AG04450 (cell line): Measurements from ENCODE around the gene OSBPL5. TPM values are rescaled to one million over a fixed set of nuclear protein-coding genes. Genes with fewer than 3 reads are reported as not detected.

Experiments used
- CTCF ChIA-PET: fragments of 300-600, 350-600 bp; formaldehyde crosslinking; extraction: SDS; loops from one replicate; lab custom pipeline; 2022; ENCODE audit warnings: antibody characterized with exemption, inconsistent platforms; lab: Charles Lee
- POLR2A ChIA-PET: fragments of 350-600 bp; formaldehyde crosslinking; extraction: SDS; loops from one replicate; lab custom pipeline; 2021; ENCODE audit warnings: antibody characterized with exemption, inconsistent platforms; lab: Yijun Ruan, JAX
- DNase-seq: peaks from one replicate; pipeline ENCODE4 v3.0.0-alpha.2; 2011; ENCODE audit warnings: low read depth, low spot score
- H3K27ac ChIP-seq: one replicate; pipeline ENCODE4 v1.5.1; 2012; ENCODE audit warnings: low read depth, low read length, control low read depth
- H3K27me3 ChIP-seq: one replicate; pipeline ENCODE4 v1.6.0; 2012; ENCODE audit warnings: low read length; ENCODE audit not compliant: control insufficient read depth, insufficient read depth
- H3K4me3 ChIP-seq: 2 replicates; pipeline ENCODE4 v1.5.1; 2011; ENCODE audit warnings: mild to moderate bottlenecking, low read depth, low read length, control low read depth
- H3K9me3 ChIP-seq: 2 replicates; pipeline ENCODE4 v1.5.1; 2012; ENCODE audit warnings: low read length; ENCODE audit not compliant: control insufficient read depth, insufficient read depth
- CTCF ChIP-seq: IDR thresholded peaks from 2 replicates; pipeline ENCODE4 v1.5.1; 2011; ENCODE audit warnings: low read depth, low read length, control low read depth, inconsistent platforms
- polyA plus RNA-seq: library from polyadenylated mRNA; depleted of rRNA; stranded (reverse); fragments of >200 nt; gene quantifications from 2 replicates; pipeline ENCODE4 v1.2.3, GENCODE V29; 2011

OSBPL5 gene
- polyA plus RNA-seq, 1 experiment = 7.4 TPM

- Histone ChIP-seq H3K27me3 (no peaks in the 10 kb centered on the region), H3K27ac (no peak overlapping the region), H3K4me3 (no peak overlapping the region), H3K9me3 (no peaks in the 10 kb centered on the region; the same call in 1 of the 2 replicates)
- DNase-seq = no peak
- TF ChIP-seq CTCF = no peak
- CTCF ChIA-PET = no interaction called here
- POLR2A ChIA-PET = no interaction called here
These were observed 59.9 kb downstream of the OSBPL5 start for GRCh38 chr11:3104961-3105790.

- ChIA-PET CTCF (no interaction called here), POLR2A (no interaction called here)
- no peak for TF ChIP-seq CTCF
- no peak overlapping the region for H3K4me3 ChIP-seq
- DNase-seq = no peak
- H3K27me3 ChIP-seq = no peaks in the 10 kb centered on the region
- H3K9me3 ChIP-seq = no peaks in the 10 kb centered on the region; the same call in 1 of the 2 replicates
- H3K27ac ChIP-seq = no peak overlapping the region
These were observed 60.9 kb downstream of the OSBPL5 start for GRCh38 chr11:3104051-3104714.

- Histone ChIP-seq H3K27me3 (no peaks in the 10 kb centered on the region), H3K27ac (no peak overlapping the region), H3K4me3 (no peak overlapping the region), H3K9me3 (no peaks in the 10 kb centered on the region; the same call in 1 of the 2 replicates)
- no peak for TF ChIP-seq CTCF
- POLR2A ChIA-PET = no interaction called here
- DNase-seq = no peak
- CTCF ChIA-PET = interaction anchor here (1.4 kb wide), 1 partner anchor 12 kb away, joined by 6 read pairs; no protein-coding TSS in a partner anchor
These were observed 62.0 kb downstream of the OSBPL5 start for GRCh38 chr11:3103076-3103475.

GRCh38 chr11:3102641-3102921 lies 62.5 kb downstream of the OSBPL5 start:
- ChIA-PET CTCF (interaction anchor here (1.4 kb wide), 1 partner anchor 11 kb away, joined by 6 read pairs; no protein-coding TSS in a partner anchor), POLR2A (no interaction called here)
- no peak for DNase-seq

More at GRCh38 chr11:3102641-3102921, 62.5 kb downstream of the OSBPL5 start:
- Histone ChIP-seq H3K9me3 (no peaks in the 10 kb centered on the region; the same call in 1 of the 2 replicates), H3K27me3 (no peaks in the 10 kb centered on the region), H3K4me3 (no peak overlapping the region), H3K27ac (no peak overlapping the region)
- no peak for TF ChIP-seq CTCF
